GM19372 (cell line): ENCODE results near the gene MARVELD2.
"Not testable (repeated sequence)": the region's sequence is repeated elsewhere in the genome, so short reads cannot be mapped to it uniquely, and the experiment has no call there.

ENCODE experiments used
- ATAC-seq: cut with Tn5 transposase; IDR thresholded peaks from one replicate; pipeline ENCODE4 v1.9.1; 2021; ENCODE audit warnings: mild to moderate bottlenecking, low read depth, moderate library complexity; ENCODE audit not compliant: unreplicated experiment

Gene MARVELD2

GRCh38 chr5:69414885-69415583 is at the start of gene MARVELD2:
TSS of gene MARVELD2 (plus strand) at chr5:69415116. CDS start at chr5:69419386, 4,270 bp downstream.
- ATAC-seq, result peak; percentile 67

DNA sequence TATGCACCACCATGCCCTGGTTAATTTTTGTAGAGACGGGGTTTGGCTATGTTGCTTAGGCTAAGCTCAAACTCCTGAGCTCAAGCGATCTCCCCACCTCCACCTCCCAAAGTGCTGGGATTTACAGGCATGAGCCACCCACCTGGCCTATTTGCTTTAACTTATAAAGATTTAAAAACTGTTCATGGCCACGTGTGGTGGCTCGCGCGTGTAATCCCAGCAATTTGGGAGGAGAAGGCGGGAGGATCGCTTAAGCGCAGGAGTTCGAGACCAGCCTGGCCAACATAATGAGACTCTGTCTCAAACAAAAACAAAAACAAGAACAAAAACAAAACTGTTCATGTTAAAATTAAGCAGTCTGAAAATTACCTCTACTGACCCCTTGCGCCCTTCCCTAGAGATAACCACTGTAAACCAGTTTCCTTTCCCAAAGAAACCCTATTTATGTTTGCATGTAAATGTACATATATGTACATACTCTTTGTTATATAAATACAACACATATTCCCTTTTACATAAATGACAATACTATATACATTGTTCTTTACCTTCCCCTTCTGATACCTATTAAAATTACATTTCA is 47.1 kb upstream of the MARVELD2 start:
- no peak for ATAC-seq

GRCh38 chr5:69368458-69369339 is 46.2 kb upstream of the MARVELD2 start:
- ATAC-seq, result no peak

GRCh38 chr5:69369340-69370121 is 45.4 kb upstream of the MARVELD2 start, which contains the start of the genes AK6, RAD17 and TAF9:
TSS of gene AK6 (minus strand) at chr5:69369520. CDS start at chr5:69369490, 30 bp downstream.
TSS of gene RAD17 (plus strand) at chr5:69369818. CDS start at chr5:69372209, 2,391 bp downstream.
TSS of gene TAF9 (minus strand) at chr5:69369520. CDS start at chr5:69365737, 3,783 bp downstream.
- peak; percentile 90 for ATAC-seq

- not testable (repeated sequence) for ATAC-seq
Observed at GRCh38 chr5:69370335-69370734, 44.6 kb upstream of the MARVELD2 start.

DNA sequence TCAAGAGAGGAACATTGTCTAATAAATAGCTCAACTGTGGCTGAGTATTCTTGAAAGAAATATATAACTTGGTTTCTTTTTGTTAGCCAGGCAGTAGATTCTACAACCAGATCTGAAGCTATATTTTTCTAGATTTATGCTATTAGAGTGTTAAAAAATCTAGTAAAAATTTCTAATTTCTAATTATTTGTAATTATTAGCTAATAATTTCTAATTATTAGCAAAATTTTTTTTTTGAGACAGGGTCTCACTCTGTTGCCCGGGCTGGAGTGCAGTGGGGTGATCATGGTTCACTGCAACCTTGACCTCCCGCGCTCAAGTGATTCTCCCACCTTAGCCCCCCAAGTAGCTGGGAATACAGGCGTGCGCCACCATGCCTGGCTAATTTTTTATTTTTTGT is 42.5 kb upstream of the MARVELD2 start:
- no peak for ATAC-seq

- peak; percentile 74 for ATAC-seq
Observed at GRCh38 chr5:69374911-69375446, 39.9 kb upstream of the MARVELD2 start.

DNA sequence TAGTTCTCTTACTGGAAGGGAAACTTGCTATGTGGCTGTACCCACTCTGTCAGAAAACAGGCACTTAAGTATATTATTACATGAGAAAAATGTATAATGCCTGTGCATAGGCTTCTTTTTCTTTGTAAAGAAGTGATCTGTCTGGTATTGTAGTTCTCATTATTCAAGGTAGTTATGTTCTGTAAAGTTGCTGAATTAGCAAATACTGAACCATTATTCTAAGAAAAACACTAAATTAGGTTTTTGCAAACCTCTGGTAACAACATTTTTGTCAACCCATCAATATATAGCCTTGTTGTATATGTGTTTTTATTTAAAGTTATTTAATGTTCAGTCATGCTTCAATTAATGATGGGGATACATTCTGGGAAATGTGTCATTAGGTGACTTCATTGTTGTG is 36.5 kb upstream of the MARVELD2 start:
- no peak for ATAC-seq

- ATAC-seq, result no peak
Observed at GRCh38 chr5:69404659-69405330, 10.1 kb upstream of the MARVELD2 start.

DNA sequence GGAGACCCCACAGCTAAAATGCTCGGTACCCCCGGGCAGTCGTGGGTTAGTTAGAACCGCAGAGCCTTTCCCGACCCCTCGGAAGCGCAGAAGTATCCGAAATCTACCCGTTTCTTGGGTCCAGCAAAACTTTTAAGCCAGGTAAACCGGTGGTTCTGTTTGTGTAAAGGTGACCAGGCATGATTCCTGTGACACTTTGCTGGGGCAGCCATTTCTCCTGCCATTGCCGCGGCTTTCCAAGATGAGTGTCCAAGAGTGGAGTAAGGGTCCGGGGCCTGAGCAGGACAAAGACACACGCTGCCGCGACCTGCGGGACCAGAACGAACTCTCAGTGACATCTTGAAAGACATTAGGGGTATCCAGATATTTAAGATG is 655 bp downstream of the MARVELD2 start:
- ATAC-seq, result no peak

- ATAC-seq, result no peak
Observed at GRCh38 chr5:69416180-69416579, 1.3 kb downstream of the MARVELD2 start.

DNA sequence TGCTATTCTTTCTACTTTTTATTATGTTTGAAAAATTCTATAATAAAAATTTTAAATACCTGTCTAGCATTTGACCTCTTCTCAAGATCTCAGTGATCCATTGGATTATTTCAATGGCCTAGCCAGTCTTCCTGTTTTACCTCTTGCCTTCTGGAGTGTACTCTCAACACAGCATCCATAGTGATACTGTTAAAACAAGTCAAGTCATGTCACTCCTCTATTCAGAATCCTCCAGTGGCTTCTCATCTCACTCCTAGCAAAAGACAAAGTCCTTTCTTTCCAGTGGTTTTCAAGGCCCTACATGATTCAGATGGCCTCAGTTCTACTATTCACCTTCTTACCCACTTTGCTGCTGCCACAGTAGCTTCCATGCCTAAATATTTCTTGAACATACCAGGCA is 1.8 kb downstream of the MARVELD2 start:
- no peak for ATAC-seq

DNA sequence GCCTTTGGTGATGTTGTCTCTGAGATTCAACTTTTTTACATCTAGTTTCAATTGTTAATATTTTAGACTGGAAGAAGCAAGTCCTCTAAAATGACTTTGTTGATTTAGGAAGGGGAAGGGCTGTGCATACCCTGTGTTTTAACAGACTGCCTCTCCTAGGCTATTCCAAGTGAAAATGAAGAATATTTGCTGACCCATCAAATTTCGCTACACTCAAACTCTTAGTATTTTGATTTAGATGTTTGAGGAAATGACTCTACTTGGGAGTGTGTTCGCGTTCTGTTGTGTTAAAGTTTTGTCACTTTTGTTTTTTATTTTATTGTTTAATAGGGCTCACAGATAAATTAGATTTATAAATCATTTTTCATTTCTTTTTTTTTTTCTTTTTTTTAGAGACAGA is 3.6 kb downstream of the MARVELD2 start:
- no peak for ATAC-seq

GRCh38 chr5:69431424-69432303 is 16.7 kb downstream of the MARVELD2 start:
- ATAC-seq, result no peak

DNA sequence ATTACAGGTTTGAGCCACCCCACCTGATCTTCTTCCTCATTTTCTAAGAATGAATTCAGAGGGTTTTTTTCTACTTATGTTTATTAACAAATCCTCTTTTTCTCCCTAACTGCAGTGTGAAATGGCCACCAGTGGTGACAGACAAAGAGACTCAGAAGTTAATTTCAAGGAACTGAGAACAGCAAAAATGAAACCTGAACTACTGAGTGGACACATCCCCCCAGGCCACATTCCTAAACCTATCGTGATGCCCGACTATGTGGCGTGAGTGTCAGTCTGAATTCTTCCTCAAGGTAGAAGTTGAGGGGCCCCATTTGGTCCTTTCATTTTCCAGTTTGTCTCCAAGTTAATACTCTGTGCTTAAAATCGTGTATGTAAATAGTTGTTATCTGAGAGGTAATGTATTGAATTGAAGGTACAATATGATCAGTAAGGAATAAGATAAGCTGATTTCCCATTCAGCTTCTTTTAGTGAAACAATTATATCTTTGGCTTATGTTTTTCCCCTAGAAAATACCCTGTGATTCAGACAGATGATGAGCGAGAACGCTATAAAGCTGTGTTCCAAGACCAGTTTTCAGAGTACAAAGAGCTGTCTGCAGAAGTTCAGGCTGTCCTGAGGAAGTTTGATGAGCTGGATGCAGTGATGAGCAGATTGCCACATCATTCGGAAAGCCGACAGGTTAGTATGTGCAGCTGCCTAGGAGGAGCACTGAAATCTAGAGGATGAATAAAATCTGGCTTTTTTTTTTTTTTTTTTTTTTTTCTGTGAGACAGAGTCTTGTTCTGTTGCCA is 17.7 kb downstream of the MARVELD2 start:
- ATAC-seq, result peak; percentile 58

DNA sequence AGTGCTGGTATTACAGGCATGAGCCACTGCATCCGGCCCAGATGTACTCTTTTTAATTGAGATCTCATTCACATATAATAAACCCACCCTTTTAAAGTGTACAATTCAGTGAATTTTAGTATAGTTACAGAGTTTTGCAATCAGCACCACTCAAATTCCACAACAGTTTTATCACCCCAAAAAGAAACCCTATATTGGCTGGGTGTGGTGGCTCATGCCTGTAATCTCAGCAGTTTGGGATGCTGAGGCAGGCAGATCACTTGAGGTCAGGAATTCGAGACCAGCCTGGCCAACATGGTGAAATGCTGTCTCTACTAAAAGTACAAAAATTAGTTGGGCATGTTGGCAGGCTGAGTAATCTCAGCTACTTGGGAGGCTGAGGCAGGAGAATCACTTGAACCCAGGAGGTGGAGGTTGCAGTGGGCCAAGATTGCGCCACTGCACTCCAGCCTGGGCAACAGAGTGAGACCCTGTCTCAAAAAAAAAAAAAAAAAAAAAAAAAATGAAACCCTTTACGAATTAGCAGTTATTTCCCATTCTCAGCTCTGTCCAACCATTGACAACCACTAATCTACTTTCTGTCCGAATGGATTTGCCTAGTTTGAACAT is 20.5 kb downstream of the MARVELD2 start:
- not testable (repeated sequence) for ATAC-seq

- ATAC-seq, result no peak
Observed at GRCh38 chr5:69444127-69444754, 29.3 kb downstream of the MARVELD2 start.
